Measurements from ENCODE around the gene NCOR1. TPM values are rescaled to one million over a fixed set of nuclear protein-coding genes. Genes with fewer than 3 reads are reported as not detected.
A peak's percentile ranks its signal among the peaks of the same experiment; 100 is the strongest.

The NCOR1 gene
- total RNA-seq, 1 donor from 2014 or later: 75.3 TPM

GRCh38 chr17:16019347-16019746, 196.0 kb downstream of the NCOR1 start:
- DNase-seq (ENCODE audit: low read depth) (no peak), FAIRE-seq (no peak)
- Histone ChIP-seq H3K27me3 (ENCODE audit: control insufficient read depth, insufficient read depth, low read length) (no peaks in the 10 kb centered on the region), H3K4me3 (ENCODE audit: low read depth, low read length) (no peak overlapping the region), H3K36me3 (ENCODE audit: control insufficient read depth, insufficient read depth, low read length) (peaks cover 9% of the 10 kb centered on the region)
- no peak for TF ChIP-seq CTCF (IDR thresholded peaks at IDR 0.05; ENCODE audit: insufficient read depth, low read length, severe bottlenecking)

GRCh38 chr17:16013943-16014407, 201.4 kb downstream of the NCOR1 start:
- Histone ChIP-seq H3K27me3 (ENCODE audit: control insufficient read depth, insufficient read depth, low read length) (no peaks in the 10 kb centered on the region), H3K4me3 (ENCODE audit: low read depth, low read length) (no peak overlapping the region), H3K36me3 (ENCODE audit: control insufficient read depth, insufficient read depth, low read length) (peaks cover 5% of the 10 kb centered on the region)
- FAIRE-seq: peak; percentile 28
- TF ChIP-seq CTCF (IDR thresholded peaks at IDR 0.05; ENCODE audit: insufficient read depth, low read length, severe bottlenecking): peak; percentile 64
- DNase-seq (ENCODE audit: low read depth): peak; percentile 84

- no peak for TF ChIP-seq CTCF (IDR thresholded peaks at IDR 0.05; ENCODE audit: insufficient read depth, low read length, severe bottlenecking)
- Histone ChIP-seq H3K36me3 (ENCODE audit: control insufficient read depth, insufficient read depth, low read length) (peaks cover 23% of the 10 kb centered on the region), H3K27me3 (ENCODE audit: control insufficient read depth, insufficient read depth, low read length) (no peaks in the 10 kb centered on the region), H3K4me3 (ENCODE audit: low read depth, low read length) (no peak overlapping the region)
- FAIRE-seq: no peak
- DNase-seq (ENCODE audit: low read depth): no peak
Measured at GRCh38 chr17:16007439-16007838, 207.9 kb downstream of the NCOR1 start.

- Histone ChIP-seq H3K27me3 (ENCODE audit: control insufficient read depth, insufficient read depth, low read length) (no peaks in the 10 kb centered on the region), H3K4me3 (ENCODE audit: low read depth, low read length) (no peak overlapping the region), H3K36me3 (ENCODE audit: control insufficient read depth, insufficient read depth, low read length) (peaks cover 26% of the 10 kb centered on the region)
- no peak for TF ChIP-seq CTCF (IDR thresholded peaks at IDR 0.05; ENCODE audit: insufficient read depth, low read length, severe bottlenecking)
- FAIRE-seq (no peak), DNase-seq (ENCODE audit: low read depth) (no peak)
Measured at GRCh38 chr17:16005636-16006035, 209.7 kb downstream of the NCOR1 start.

GRCh38 chr17:16003841-16004240, 211.5 kb downstream of the NCOR1 start:
- no peak for FAIRE-seq
- no peak for TF ChIP-seq CTCF (IDR thresholded peaks at IDR 0.05; ENCODE audit: insufficient read depth, low read length, severe bottlenecking)

GRCh38 chr17:16002708-16003260, 212.6 kb downstream of the NCOR1 start:
- TF ChIP-seq CTCF (IDR thresholded peaks at IDR 0.05; ENCODE audit: insufficient read depth, low read length, severe bottlenecking): no peak
- no peak for DNase-seq (ENCODE audit: low read depth)
- Histone ChIP-seq H3K36me3 (ENCODE audit: control insufficient read depth, insufficient read depth, low read length) (peaks cover 23% of the 10 kb centered on the region), H3K4me3 (ENCODE audit: low read depth, low read length) (no peak overlapping the region), H3K27me3 (ENCODE audit: control insufficient read depth, insufficient read depth, low read length) (no peaks in the 10 kb centered on the region)
- no peak for FAIRE-seq

More at GRCh38 chr17:16003841-16004240, 211.5 kb downstream of the NCOR1 start:
- Histone ChIP-seq H3K36me3 (ENCODE audit: control insufficient read depth, insufficient read depth, low read length) (peaks cover 26% of the 10 kb centered on the region), H3K27me3 (ENCODE audit: control insufficient read depth, insufficient read depth, low read length) (no peaks in the 10 kb centered on the region), H3K4me3 (ENCODE audit: low read depth, low read length) (no peak overlapping the region)
- DNase-seq (ENCODE audit: low read depth): no peak

All from bronchial epithelial cell (primary cell).